ENCODE results near the gene GRIK2. TPM values are rescaled to one million over a fixed set of nuclear protein-coding genes. Genes with fewer than 3 reads are reported as not detected.

The GRIK2 gene
- total RNA-seq, 1 experiment from 2014 or later = 0.61 TPM

DNA sequence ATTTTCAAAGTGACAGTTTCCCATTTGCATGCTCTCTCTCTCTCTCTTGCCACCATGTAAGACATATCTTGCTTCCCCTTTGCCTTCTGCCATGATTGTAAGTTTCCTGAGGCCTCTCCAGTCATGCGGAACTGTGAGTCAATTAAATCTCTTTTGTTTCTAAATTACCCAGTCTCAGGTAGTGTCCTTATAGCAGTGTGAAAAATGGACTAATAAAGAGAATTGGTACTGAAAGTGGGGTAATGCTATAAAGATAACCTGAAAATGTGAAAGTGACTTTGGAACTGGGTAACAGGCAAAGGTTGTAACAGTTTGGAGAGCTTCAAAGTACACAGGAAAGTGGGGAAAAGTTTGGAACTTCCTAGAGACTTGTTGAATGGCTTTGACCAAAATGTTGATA is 389.8 kb downstream of the GRIK2 start:
- no TSS peak for BruUV-seq (replicated peaks)
- H3K4me3 ChIP-seq = no peak overlapping the region
- H2AFZ ChIP-seq = no peak overlapping the region
- no peaks in the 10 kb centered on the region for H3K9me2 ChIP-seq (ENCODE audit: insufficient read depth)
- intact Hi-C loops (cut with micrococcal nuclease; ENCODE audit: unreplicated experiment) = no loop called here
- ChIA-PET CTCF (no interaction called here), POLR2A (ENCODE audit: unreplicated experiment) (no interaction called here)
- DNase-seq = no peak
- no peaks in the 10 kb centered on the region for H3F3A ChIP-seq (ENCODE audit: insufficient read depth, low read depth)
- no peaks in the 10 kb centered on the region for H4K20me1 ChIP-seq (ENCODE audit: insufficient read depth)
- H3K79me2 ChIP-seq (ENCODE audit: low read depth) = no peaks in the 10 kb centered on the region
- H3K9me3 ChIP-seq (ENCODE audit: insufficient read depth, low read depth) = 0 out of 2 replicates have a peak, but pooled peaks cover 5% of the 10 kb centered on the region
- H3K4me2 ChIP-seq = no peak overlapping the region
- no peaks in the 10 kb centered on the region for H3K4me1 ChIP-seq (replicated peaks; ENCODE audit: insufficient read depth)
- no peaks in the 10 kb centered on the region for H3K27me3 ChIP-seq (ENCODE audit: insufficient read depth, low read depth)
- no peak for TF ChIP-seq EZH2 (IDR thresholded peaks at IDR 0.05; ENCODE audit: low read depth)
- TF ChIP-seq, protein P1, sequence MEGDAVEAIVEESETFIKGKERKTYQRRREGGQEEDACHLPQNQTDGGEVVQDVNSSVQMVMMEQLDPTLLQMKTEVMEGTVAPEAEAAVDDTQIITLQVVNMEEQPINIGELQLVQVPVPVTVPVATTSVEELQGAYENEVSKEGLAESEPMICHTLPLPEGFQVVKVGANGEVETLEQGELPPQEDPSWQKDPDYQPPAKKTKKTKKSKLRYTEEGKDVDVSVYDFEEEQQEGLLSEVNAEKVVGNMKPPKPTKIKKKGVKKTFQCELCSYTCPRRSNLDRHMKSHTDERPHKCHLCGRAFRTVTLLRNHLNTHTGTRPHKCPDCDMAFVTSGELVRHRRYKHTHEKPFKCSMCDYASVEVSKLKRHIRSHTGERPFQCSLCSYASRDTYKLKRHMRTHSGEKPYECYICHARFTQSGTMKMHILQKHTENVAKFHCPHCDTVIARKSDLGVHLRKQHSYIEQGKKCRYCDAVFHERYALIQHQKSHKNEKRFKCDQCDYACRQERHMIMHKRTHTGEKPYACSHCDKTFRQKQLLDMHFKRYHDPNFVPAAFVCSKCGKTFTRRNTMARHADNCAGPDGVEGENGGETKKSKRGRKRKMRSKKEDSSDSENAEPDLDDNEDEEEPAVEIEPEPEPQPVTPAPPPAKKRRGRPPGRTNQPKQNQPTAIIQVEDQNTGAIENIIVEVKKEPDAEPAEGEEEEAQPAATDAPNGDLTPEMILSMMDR (conservative IDR thresholded peaks at IDR 0.05) = no peak
- no peaks in the 10 kb centered on the region for H3K36me3 ChIP-seq (ENCODE audit: low read depth)
- H3K27ac ChIP-seq = no peak overlapping the region

DNA sequence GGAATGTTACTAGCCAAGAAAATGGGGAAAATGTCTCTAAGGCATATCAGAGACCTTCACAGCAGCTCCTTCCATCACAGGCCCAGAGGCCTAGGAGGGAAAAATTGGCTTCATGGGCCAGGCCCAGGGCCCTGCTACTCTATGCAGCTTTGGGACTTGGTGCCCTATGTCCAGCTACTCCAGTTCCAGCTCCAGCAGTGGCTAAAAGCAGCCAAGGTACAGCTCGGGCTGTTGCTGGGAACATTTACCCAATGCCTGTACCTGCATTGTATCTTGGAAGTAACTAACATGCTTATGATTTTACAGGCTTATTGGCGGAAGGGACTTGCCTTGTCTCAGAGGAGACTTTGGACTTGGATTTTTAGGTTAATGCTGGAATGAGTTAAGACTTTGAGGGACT is 390.6 kb downstream of the GRIK2 start:
- no peak overlapping the region for H3K4me3 ChIP-seq
- POLR2A ChIA-PET (ENCODE audit: unreplicated experiment) = no interaction called here
- H2AFZ ChIP-seq = no peak overlapping the region; the same call in 1 of the 2 replicates
- H3K4me2 ChIP-seq = no peak overlapping the region
- no peak overlapping the region for H3K27ac ChIP-seq
- TF ChIP-seq, protein P1 (conservative IDR thresholded peaks at IDR 0.05) = no peak
- no peak for TF ChIP-seq EZH2 (IDR thresholded peaks at IDR 0.05; ENCODE audit: low read depth)
- DNase-seq = no peak
- no peaks in the 10 kb centered on the region for H3F3A ChIP-seq (ENCODE audit: insufficient read depth, low read depth)
- no peaks in the 10 kb centered on the region for H3K79me2 ChIP-seq (ENCODE audit: low read depth)
- H3K4me1 ChIP-seq (replicated peaks; ENCODE audit: insufficient read depth) = no peaks in the 10 kb centered on the region
- intact Hi-C loops (cut with micrococcal nuclease; ENCODE audit: unreplicated experiment) = no loop called here
- BruUV-seq (replicated peaks) = no TSS peak
- no peaks in the 10 kb centered on the region for H3K27me3 ChIP-seq (ENCODE audit: insufficient read depth, low read depth)
- H4K20me1 ChIP-seq (ENCODE audit: insufficient read depth) = no peaks in the 10 kb centered on the region
- no peaks in the 10 kb centered on the region for H3K9me2 ChIP-seq (ENCODE audit: insufficient read depth)
- CTCF ChIA-PET = no interaction called here
- no peaks in the 10 kb centered on the region for H3K36me3 ChIP-seq (ENCODE audit: low read depth)
- 0 out of 2 replicates have a peak, but pooled peaks cover 5% of the 10 kb centered on the region for H3K9me3 ChIP-seq (ENCODE audit: insufficient read depth, low read depth)

DNA sequence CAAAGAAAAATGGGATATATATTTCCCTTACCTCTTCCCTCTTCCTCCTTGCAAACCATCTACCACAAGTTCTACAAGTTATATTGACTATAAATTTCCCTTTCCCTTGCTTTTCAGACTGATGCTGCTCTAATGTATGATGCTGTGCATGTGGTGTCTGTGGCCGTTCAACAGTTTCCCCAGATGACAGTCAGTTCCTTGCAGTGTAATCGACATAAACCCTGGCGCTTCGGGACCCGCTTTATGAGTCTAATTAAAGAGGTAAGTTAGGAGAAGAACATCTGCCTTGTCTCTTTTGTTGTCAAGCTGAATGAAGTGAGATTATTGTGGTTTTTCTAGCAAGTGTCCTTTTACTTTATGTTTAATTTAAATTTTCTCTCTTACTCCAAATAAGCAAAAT is 406.0 kb downstream of the GRIK2 start:
- Histone ChIP-seq H3K27ac (no peak overlapping the region), H3K9me2 (ENCODE audit: insufficient read depth) (no peaks in the 10 kb centered on the region), H3K36me3 (ENCODE audit: low read depth) (no peaks in the 10 kb centered on the region), H4K20me1 (ENCODE audit: insufficient read depth) (no peaks in the 10 kb centered on the region), H3K4me3 (no peak overlapping the region), H2AFZ (no peak overlapping the region), H3K27me3 (ENCODE audit: insufficient read depth, low read depth) (no peaks in the 10 kb centered on the region), H3K79me2 (ENCODE audit: low read depth) (no peaks in the 10 kb centered on the region), H3F3A (ENCODE audit: insufficient read depth, low read depth) (no peaks in the 10 kb centered on the region), H3K4me1 (replicated peaks; ENCODE audit: insufficient read depth) (no peaks in the 10 kb centered on the region), H3K9me3 (ENCODE audit: insufficient read depth, low read depth) (no peaks in the 10 kb centered on the region), H3K4me2 (no peak overlapping the region)
- intact Hi-C loops (cut with micrococcal nuclease; ENCODE audit: unreplicated experiment) = no loop called here
- CTCF ChIA-PET = no interaction called here
- POLR2A ChIA-PET (ENCODE audit: unreplicated experiment) = interaction anchor here (0.7 kb wide), 1 partner anchor 930 kb away, joined by 3 read pairs; no protein-coding TSS in a partner anchor
- TF ChIP-seq, protein P1 (conservative IDR thresholded peaks at IDR 0.05) = no peak
- TF ChIP-seq EZH2 (IDR thresholded peaks at IDR 0.05; ENCODE audit: low read depth) = no peak
- BruUV-seq (replicated peaks) = no TSS peak
- DNase-seq = no peak

Measured in PC-9 (cell line).